HEK293 (cell line): Measurements from ENCODE around the gene TIAM2.

ENCODE experiments used
- ATF2 ChIP-seq: fragments of 450-650 bp; formaldehyde crosslinking; IDR thresholded peaks from 2 replicates; pipeline ENCODE4 v1.5.1; 2016; ENCODE audit warnings: missing biosample characterization, missing genetic modification characterization, low read depth
- CTCF ChIP-seq: fragments of 450-650 bp; formaldehyde crosslinking; IDR thresholded peaks from 2 replicates; pipeline ENCODE4 v1.5.1; 2016; ENCODE audit warnings: missing biosample characterization, missing genetic modification characterization
- TCF7L2 ChIP-seq: IDR thresholded peaks from 2 replicates; pipeline ENCODE4 v1.6.1; 2011; ENCODE audit warnings: low read depth, mild to moderate bottlenecking, inconsistent platforms, low read length, moderate library complexity, borderline replicate concordance
- ZBTB26 ChIP-seq: fragments of 450-650 bp; formaldehyde crosslinking; optimal IDR thresholded peaks from 2 replicates; pipeline ENCODE3; 2016; ENCODE audit warnings: missing biosample characterization, mild to moderate bottlenecking, missing genetic modification characterization
- ZNF174 ChIP-seq: fragments of 450-650 bp; formaldehyde crosslinking; IDR thresholded peaks from 2 replicates; pipeline ENCODE4 v1.5.0; 2017; ENCODE audit warnings: missing biosample characterization, mild to moderate bottlenecking, missing genetic modification characterization
- ZNF24 ChIP-seq: fragments of 450-650 bp; formaldehyde crosslinking; IDR thresholded peaks from 2 replicates; pipeline ENCODE4 v1.5.1; 2016; ENCODE audit warnings: missing biosample characterization, missing genetic modification characterization
- ZNF274 ChIP-seq, 2 experiments: fragments of 200-500 bp in 1 of 2; fragments of 450-650 bp in 1 of 2; sonication (Bioruptor generic) in 1 of 2; formaldehyde crosslinking in 1 of 2; IDR thresholded peaks; 2 replicates each; pipeline versions ENCODE4 v1.5.1 to v1.6.1; 2014 to 2016; ENCODE audit warnings: borderline replicate concordance in 1 of 2, inconsistent platforms in 1 of 2, low read length in 1 of 2, missing biosample characterization in 1 of 2, missing genetic modification characterization in 1 of 2
- ZNF280D ChIP-seq: fragments of 450-650 bp; formaldehyde crosslinking; IDR thresholded peaks from 2 replicates; pipeline ENCODE4 v1.5.1; 2016; ENCODE audit warnings: missing biosample characterization, missing genetic modification characterization
- ZNF488 ChIP-seq: fragments of 450-650 bp; formaldehyde crosslinking; IDR thresholded peaks from 2 replicates; pipeline ENCODE4 v1.5.1; 2016; ENCODE audit warnings: missing biosample characterization, missing genetic modification characterization
- ZNF530 ChIP-seq: fragments of 450-650 bp; formaldehyde crosslinking; IDR thresholded peaks from 2 replicates; pipeline ENCODE4 v1.5.1; 2016; ENCODE audit warnings: low read depth, missing biosample characterization, missing genetic modification characterization
- ZNF670 ChIP-seq: fragments of 450-650 bp; formaldehyde crosslinking; IDR thresholded peaks from 2 replicates; pipeline ENCODE4 v1.5.1; 2016; ENCODE audit warnings: missing biosample characterization, missing genetic modification characterization, low read depth
- ZNF747 ChIP-seq: fragments of 450-650 bp; formaldehyde crosslinking; IDR thresholded peaks from 2 replicates; pipeline ENCODE4 v1.5.1; 2016; ENCODE audit warnings: missing biosample characterization, missing genetic modification characterization
- ZSCAN30 ChIP-seq: fragments of 450-650 bp; IDR thresholded peaks from 2 replicates; pipeline ENCODE4 v1.5.1; 2018; ENCODE audit warnings: missing biosample characterization, mild to moderate bottlenecking, missing genetic modification characterization, moderate library complexity

GRCh38 chr6:155171747-155172449, 176.8 kb downstream of the TIAM2 start:
- no peak for TF ChIP-seq ZNF274 (IDR thresholded peaks at IDR 0.05; ENCODE audit: low read length)
- no peak for TF ChIP-seq ZNF274 (tag by site-specific recombination; IDR thresholded peaks at IDR 0.05; ENCODE audit: borderline replicate concordance)
- TF ChIP-seq ATF2 (tag by site-specific recombination): no peak
- TF ChIP-seq ZNF670: no peak
- no peak for TF ChIP-seq ZNF747
- TF ChIP-seq CTCF (tag by site-specific recombination): no peak
- TF ChIP-seq ZSCAN30: no peak
- no peak for TF ChIP-seq ZBTB26 (tag by site-specific recombination)
- no peak for TF ChIP-seq ZNF24 (tag by site-specific recombination)
- no peak for TF ChIP-seq ZNF530 (tag by site-specific recombination)
- no peak for TF ChIP-seq TCF7L2
- no peak for TF ChIP-seq ZNF488 (tag by site-specific recombination)
- TF ChIP-seq ZNF280D (tag by site-specific recombination): no peak
- TF ChIP-seq ZNF174 (tag by site-specific recombination): no peak
